Retinal pigment epithelial cell (primary cell): ENCODE measurements around the gene SRGAP1.

Source experiments
- DNase-seq: peaks from one replicate; pipeline ENCODE4 v3.0.0-alpha.2; 2010; ENCODE audit warnings: low read depth
- H3K4me3 ChIP-seq: 2 replicates; pipeline ENCODE4 v1.5.1; 2011; ENCODE audit warnings: mild to moderate bottlenecking, low read length, control low read depth, moderate library complexity
- TF ChIP-seq, protein P1 (sequence below): conservative IDR thresholded peaks from 2 replicates; pipeline ENCODE4 v1.5.1; 2011; ENCODE audit warnings: low read depth, low read length, control low read depth, inconsistent platforms

Gene SRGAP1

DNA sequence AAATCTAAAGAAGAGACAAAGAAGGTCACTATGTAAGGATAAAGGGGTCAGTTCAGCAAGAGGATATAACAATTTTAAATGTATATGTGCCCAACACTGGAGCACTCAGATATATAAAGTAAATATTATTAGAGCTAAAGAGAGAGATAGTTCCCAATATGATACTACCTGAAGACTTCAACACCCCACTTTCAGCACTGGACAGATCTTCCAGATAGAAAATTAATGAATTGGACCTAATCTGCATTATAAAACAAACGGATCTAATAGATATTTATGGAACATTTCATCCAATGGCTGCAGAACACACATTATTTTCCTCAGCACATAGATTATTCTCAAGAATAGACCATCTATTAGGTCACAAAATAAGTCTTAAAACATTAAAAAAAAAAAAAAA, 24.1 kb upstream of the SRGAP1 start:
- no peak overlapping the region for H3K4me3 ChIP-seq
- TF ChIP-seq, protein P1, sequence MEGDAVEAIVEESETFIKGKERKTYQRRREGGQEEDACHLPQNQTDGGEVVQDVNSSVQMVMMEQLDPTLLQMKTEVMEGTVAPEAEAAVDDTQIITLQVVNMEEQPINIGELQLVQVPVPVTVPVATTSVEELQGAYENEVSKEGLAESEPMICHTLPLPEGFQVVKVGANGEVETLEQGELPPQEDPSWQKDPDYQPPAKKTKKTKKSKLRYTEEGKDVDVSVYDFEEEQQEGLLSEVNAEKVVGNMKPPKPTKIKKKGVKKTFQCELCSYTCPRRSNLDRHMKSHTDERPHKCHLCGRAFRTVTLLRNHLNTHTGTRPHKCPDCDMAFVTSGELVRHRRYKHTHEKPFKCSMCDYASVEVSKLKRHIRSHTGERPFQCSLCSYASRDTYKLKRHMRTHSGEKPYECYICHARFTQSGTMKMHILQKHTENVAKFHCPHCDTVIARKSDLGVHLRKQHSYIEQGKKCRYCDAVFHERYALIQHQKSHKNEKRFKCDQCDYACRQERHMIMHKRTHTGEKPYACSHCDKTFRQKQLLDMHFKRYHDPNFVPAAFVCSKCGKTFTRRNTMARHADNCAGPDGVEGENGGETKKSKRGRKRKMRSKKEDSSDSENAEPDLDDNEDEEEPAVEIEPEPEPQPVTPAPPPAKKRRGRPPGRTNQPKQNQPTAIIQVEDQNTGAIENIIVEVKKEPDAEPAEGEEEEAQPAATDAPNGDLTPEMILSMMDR, result no peak
- DNase-seq, result no peak

DNA sequence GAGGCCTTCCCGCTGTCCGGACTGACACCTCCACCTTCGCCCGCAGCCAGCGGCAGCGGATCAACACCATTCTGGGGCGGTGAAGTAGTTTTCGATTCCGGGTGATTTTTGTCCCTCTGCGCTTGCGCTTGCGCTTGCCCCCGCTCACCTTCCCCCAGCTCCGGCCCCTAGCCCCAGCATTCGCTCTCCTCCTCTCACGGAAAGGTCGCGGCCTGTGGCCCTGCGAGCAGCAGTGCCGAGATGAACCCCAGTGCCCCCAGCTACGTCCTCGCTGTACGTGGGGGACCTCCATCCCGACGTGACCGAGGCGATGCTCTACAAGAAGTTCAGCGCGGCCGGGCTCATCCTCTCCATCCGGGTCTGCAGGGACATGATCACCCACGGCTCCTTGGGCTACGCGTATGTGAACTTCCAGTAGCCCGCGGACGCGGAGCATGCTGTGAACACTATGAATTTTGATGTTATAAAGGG, 22.7 kb upstream of the SRGAP1 start:
- TF ChIP-seq, protein P1, result no peak
- H3K4me3 ChIP-seq, result peak overlapping the region; percentile 62
- DNase-seq, result no peak

DNA sequence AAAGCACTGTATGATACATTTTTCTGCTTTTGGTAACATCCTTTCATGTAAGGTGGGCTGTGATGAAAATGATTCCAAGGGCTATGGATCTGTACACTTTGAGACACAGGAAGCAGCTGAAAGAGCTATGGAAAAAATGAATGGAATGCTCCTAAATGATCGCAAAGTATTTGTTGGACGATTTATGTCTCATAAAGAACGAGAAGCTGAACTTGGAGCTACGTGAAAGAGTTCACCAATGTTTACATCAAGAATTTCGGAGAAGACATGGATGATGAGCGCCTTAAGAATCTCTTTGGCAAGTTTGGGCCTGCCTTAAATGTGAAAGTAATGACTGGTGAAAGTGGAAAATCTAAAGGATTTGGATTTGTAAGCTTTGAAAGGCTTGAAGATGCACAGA, 22.1 kb upstream of the SRGAP1 start:
- TF ChIP-seq, protein P1, result no peak
- no peak for DNase-seq
- H3K4me3 ChIP-seq, result peak overlapping the region; percentile 62

DNA sequence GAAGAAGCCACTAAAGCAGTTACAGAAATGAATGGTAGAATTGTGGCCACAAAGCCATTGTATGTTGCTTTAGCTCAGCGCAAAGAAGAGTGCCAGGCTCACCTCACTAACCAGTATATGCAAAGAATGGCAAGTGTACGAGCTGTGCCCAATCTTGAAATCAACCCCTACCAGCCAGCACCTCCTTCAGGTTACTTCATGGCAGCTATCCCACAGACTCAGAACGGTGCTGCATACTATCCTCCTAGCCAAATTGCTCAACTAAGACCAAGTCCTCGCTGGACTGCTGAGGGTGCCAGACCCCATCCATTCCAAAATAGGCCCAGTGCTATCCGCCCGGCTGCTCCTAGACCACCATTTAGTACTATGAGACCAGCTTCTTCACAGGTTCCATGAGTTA, 21.5 kb upstream of the SRGAP1 start:
- H3K4me3 ChIP-seq, result no peak overlapping the region
- TF ChIP-seq, protein P1, result no peak
- DNase-seq, result no peak

DNA sequence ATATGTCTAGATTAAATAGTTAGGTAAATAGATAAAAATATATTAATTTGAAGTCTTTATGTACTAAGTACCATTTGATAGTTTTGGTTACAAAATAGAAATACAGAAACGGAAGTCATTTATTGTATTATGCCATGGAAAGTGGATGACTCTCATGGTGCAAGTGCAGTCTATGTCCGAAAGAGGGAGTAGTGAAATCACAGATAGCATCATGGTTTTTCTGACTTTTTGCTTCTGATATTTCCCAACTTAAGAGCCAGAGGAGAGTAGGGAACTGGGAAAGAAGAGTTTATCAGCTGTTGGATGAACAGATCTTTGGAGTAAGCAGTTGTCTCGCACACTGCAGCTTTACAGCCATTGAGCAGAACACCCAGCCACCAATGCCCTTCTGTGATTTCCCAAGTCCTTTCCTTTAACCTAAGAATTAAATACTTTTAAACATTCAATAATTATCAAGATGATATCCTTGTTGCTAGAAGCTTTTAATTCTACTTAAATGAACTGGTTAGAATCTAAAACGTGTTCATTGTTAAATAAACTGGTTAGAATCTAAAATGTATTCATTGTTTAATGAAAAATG, 18.4 kb upstream of the SRGAP1 start:
- no peak for DNase-seq
- TF ChIP-seq, protein P1, result peak; percentile 84
- H3K4me3 ChIP-seq, result no peak overlapping the region

- H3K4me3 ChIP-seq, result no peak overlapping the region
- DNase-seq, result no peak
- TF ChIP-seq, protein P1, result no peak
These were observed 15.6 kb upstream of the SRGAP1 start for GRCh38 chr12:63828867-63829266.

- no peak for DNase-seq
- no peak overlapping the region for H3K4me3 ChIP-seq
- TF ChIP-seq, protein P1, result no peak
These were observed 8.5 kb upstream of the SRGAP1 start for GRCh38 chr12:63836046-63836445.
